Caco-2 (cell line): ENCODE data around the gene RAD23A. TPM values are rescaled to one million over a fixed set of nuclear protein-coding genes. Genes with fewer than 3 reads are reported as not detected.

ENCODE experiments used
- BruUV-seq: library from RNA; stranded (reverse); fragments of 400-500 nt; replicated peaks from 2 replicates; lab custom pipeline; 2021; lab: Mats Ljungman, UMichigan
- CTCF ChIA-PET: fragments of 300-600 bp; sonication (Branson Sonifier 250); formaldehyde crosslinking; loops from one replicate; lab custom pipeline; 2022; ENCODE audit warnings: antibody characterized with exemption; lab: Charles Lee
- POLR2A ChIA-PET: fragments of 300-600 bp; sonication (Branson Sonifier 250); formaldehyde crosslinking; loops from one replicate; lab custom pipeline; 2022; ENCODE audit warnings: antibody characterized with exemption; lab: Charles Lee
- DNase-seq, 2 experiments: peaks; one replicate each; pipeline versions ENCODE4 v3.0.0 to v3.0.0-alpha.2; 2020 to 2022
- H3K27me3 ChIP-seq: replicated peaks from 2 replicates; pipeline ENCODE4 v1.6.0; 2011; ENCODE audit warnings: low read length; ENCODE audit not compliant: control insufficient read depth, insufficient read depth
- H3K36me3 ChIP-seq: 2 replicates; pipeline ENCODE4 v1.5.1; 2011; ENCODE audit warnings: low read length; ENCODE audit not compliant: control insufficient read depth, insufficient read depth
- H3K4me1 ChIP-seq: fragments of 250-450 bp; sonication (Bioruptor Pico); 2 replicates; pipeline ENCODE4 v1.5.1; 2020; ENCODE audit warnings: mild to moderate bottlenecking
- H3K4me3 ChIP-seq: 2 replicates; pipeline ENCODE4 v1.5.1; 2011; ENCODE audit warnings: low read depth, mild to moderate bottlenecking, control low read depth, low read length
- H3K9me3 ChIP-seq: fragments of 250-450 bp; sonication (Bioruptor Pico); 2 replicates; pipeline ENCODE4 v1.5.1; 2020; ENCODE audit warnings: mild to moderate bottlenecking, moderate library complexity
- H3K27ac Mint-ChIP-seq: one replicate; pipeline ENCODE4 v1.8.0; 2022; ENCODE audit warnings: mixed read lengths; ENCODE audit not compliant: unreplicated experiment
- H3K27me3 Mint-ChIP-seq: one replicate; pipeline ENCODE4 v1.8.0; 2022; ENCODE audit warnings: mixed read lengths; ENCODE audit not compliant: insufficient read depth, unreplicated experiment
- H3K36me3 Mint-ChIP-seq: one replicate; pipeline ENCODE4 v1.8.0; 2022; ENCODE audit warnings: mild to moderate bottlenecking, mixed read lengths; ENCODE audit not compliant: insufficient read depth, unreplicated experiment
- H3K4me1 Mint-ChIP-seq: one replicate; pipeline ENCODE4 v1.8.0; 2022; ENCODE audit warnings: low read depth, mixed read lengths; ENCODE audit not compliant: unreplicated experiment
- H3K4me3 Mint-ChIP-seq: one replicate; pipeline ENCODE4 v1.8.0; 2022; ENCODE audit warnings: mild to moderate bottlenecking, moderate library complexity, mixed read lengths; ENCODE audit not compliant: unreplicated experiment
- H3K9me3 Mint-ChIP-seq: one replicate; pipeline ENCODE4 v1.8.0; 2022; ENCODE audit warnings: mixed read lengths; ENCODE audit not compliant: unreplicated experiment
- intact Hi-C: fragments of 100-400 bp; cut with micrococcal nuclease; formaldehyde crosslinking; loops from one replicate; pipeline ENCODE4 v1.10.0; 2022; ENCODE audit not compliant: unreplicated experiment
- total RNA-seq: library from RNA; stranded (reverse); gene quantifications from 2 replicates; pipeline ENCODE4 v1.2.3, GENCODE V29; 2022
- TF ChIP-seq, protein P1 (sequence below), 2 experiments: fragments of 200-600 bp in 1 of 2; IDR thresholded peaks; 1 replicate in 1 of 2; 2 replicates in 1 of 2; pipeline versions ENCODE4 v1.5.1 to v1.8.0; 2011 to 2022; ENCODE audit warnings: antibody characterized with exemption in 1 of 2, control low read depth in 1 of 2, inconsistent platforms in 1 of 2, low read depth in 1 of 2, low read length in 1 of 2, mild to moderate bottlenecking in 1 of 2, moderate library complexity in 1 of 2; ENCODE audit not compliant: insufficient read depth in 1 of 2, severe bottlenecking in 1 of 2, unreplicated experiment in 1 of 2

RAD23A gene
- total RNA-seq, 1 experiment from 2014 or later, result 102 TPM

DNA sequence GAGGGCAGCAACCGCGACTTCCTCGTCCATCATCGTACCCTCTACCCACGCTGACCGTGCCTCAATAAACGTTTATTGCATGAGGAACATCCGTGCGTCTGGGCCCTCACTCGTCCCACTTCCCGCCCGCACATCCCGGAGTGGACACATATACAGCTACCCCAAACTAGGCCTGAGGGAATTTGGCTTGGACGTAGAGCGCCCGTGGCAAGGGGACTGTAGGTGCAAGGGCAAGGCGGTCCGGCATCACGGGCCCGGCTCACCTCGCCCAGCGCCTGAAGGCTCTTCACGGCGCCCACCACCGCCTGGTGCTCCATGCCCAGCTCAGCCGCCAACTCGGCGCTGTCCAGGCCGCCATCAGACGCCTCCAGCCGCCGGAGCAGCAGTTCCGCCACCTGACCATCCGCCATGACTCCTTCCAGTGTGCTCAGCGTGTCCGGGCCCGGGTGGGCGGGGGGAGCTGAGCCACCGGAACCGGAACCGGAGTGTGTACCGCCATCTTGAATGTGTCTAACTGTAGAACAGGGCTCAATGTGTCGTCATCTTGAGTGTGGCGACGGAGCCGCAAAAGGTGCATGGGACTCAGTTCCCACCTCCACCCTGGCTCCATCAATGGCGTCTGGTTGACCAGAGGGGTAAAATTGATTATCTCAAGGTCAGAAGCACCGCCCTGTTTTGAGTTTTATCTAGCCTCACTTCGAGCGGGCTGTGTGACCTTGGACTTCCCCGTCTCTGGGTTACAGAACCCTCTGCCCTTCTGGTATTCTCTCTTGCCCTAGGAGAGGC lies 12.2 kb upstream of the RAD23A start, which contains the start of gene FARSA:
Gene FARSA (minus strand): TSS at position 425 of the 786 bp plus-strand sequence. CDS start 15 bp downstream, at position 410.
- Histone ChIP-seq H3K36me3 (peaks cover 4% of the 10 kb centered on the region), H3K9me3 (no peaks in the 10 kb centered on the region), H3K4me1 (0 out of 2 replicates have a peak, but pooled peaks cover 13% of the 10 kb centered on the region), H3K4me3 (peak within 1 kb of the TSS; percentile 90), H3K27me3 (no peaks in the 10 kb centered on the region)
- ChIA-PET POLR2A (interaction anchor here (0.6 to 1.4 kb wide), 6 partner anchors 12 to 1563 kb away, joined by 3 to 9 read pairs (median 4); partner anchors contain the start of genes GCDH and SYCE2), CTCF (interaction anchor here (0.6 to 1.3 kb wide), 3 partner anchors 32 to 121 kb away, joined by 3 to 4 read pairs (median 4); no protein-coding TSS in a partner anchor)
- TF ChIP-seq, protein P1, sequence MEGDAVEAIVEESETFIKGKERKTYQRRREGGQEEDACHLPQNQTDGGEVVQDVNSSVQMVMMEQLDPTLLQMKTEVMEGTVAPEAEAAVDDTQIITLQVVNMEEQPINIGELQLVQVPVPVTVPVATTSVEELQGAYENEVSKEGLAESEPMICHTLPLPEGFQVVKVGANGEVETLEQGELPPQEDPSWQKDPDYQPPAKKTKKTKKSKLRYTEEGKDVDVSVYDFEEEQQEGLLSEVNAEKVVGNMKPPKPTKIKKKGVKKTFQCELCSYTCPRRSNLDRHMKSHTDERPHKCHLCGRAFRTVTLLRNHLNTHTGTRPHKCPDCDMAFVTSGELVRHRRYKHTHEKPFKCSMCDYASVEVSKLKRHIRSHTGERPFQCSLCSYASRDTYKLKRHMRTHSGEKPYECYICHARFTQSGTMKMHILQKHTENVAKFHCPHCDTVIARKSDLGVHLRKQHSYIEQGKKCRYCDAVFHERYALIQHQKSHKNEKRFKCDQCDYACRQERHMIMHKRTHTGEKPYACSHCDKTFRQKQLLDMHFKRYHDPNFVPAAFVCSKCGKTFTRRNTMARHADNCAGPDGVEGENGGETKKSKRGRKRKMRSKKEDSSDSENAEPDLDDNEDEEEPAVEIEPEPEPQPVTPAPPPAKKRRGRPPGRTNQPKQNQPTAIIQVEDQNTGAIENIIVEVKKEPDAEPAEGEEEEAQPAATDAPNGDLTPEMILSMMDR (IDR thresholded peaks at IDR 0.05; ENCODE audit: insufficient read depth in 1 of 2, low read depth in 1 of 2, low read length in 1 of 2, severe bottlenecking in 1 of 2, unreplicated experiment in 1 of 2), result no peak
- Mint-ChIP-seq H3K9me3 (no peaks in the 10 kb centered on the region), H3K4me3 (peak within 1 kb of the TSS; percentile 98), H3K27ac (peak within 1 kb of the TSS; percentile 91), H3K4me1 (peaks cover 22% of the 10 kb centered on the region), H3K36me3 (peaks cover 50% of the 10 kb centered on the region), H3K27me3 (peaks cover 3% of the 10 kb centered on the region)
- intact Hi-C loops, result no loop called here
- BruUV-seq, result TSS peak; percentile 64
- peak; percentile 87 to 90 for DNase-seq

DNA sequence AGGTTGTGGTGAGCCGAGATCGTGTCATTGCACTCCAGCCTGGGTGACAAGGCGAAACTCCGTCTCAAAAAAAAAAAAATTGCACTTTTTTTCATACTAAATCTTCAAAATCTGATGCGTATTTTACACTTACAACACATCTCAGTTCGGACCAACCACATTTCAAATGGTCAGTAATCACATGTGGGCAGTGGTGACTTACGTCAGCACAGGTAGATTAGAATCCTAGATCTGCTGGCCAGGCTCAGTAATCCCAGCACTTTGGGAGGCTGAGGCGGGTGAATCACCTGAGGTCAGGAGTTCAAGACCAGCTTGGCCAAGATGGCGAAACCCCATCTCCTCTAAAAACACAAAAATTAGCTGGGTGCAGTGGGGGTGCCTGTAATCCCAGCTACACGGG lies 10.6 kb upstream of the RAD23A start:
- intact Hi-C loops, result no loop called here
- H3K9me3 ChIP-seq, result no peaks in the 10 kb centered on the region
- ChIA-PET CTCF (no interaction called here), POLR2A (no interaction called here)
- TF ChIP-seq, protein P1 (IDR thresholded peaks at IDR 0.05; ENCODE audit: insufficient read depth in 1 of 2, low read depth in 1 of 2, low read length in 1 of 2, severe bottlenecking in 1 of 2, unreplicated experiment in 1 of 2), result no peak
- H3K4me1 ChIP-seq, result peaks cover 19% of the 10 kb centered on the region; the same call in 1 of the 2 replicates
- Mint-ChIP-seq H3K36me3 (peaks cover 50% of the 10 kb centered on the region), H3K27me3 (peaks cover 3% of the 10 kb centered on the region), H3K27ac (no peak overlapping the region), H3K4me3 (no peak overlapping the region), H3K9me3 (no peaks in the 10 kb centered on the region), H3K4me1 (peaks cover 22% of the 10 kb centered on the region)
- H3K36me3 ChIP-seq, result peaks cover 6% of the 10 kb centered on the region
- no peak overlapping the region for H3K4me3 ChIP-seq
- no peak for DNase-seq
- no TSS peak for BruUV-seq
- H3K27me3 ChIP-seq, result no peaks in the 10 kb centered on the region

DNA sequence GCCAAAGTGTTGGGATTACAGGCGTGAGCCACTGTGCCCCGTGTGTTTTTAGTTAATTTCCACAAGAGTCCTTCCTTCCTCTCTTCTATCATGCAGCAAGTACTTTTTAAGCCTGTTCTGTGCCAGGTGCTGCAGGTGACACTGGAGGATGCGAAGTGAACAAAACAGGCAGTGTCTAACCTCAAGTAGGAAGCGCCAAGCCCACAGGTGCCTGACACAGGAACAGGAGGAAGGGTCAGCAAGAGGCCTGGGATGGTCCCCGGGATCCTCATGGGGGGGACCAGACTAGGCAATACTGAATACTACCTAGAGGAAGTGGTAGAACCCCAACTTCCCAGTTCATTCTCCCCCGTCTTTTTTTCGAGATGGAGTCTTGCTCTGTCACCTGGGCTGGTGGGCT lies 9.1 kb upstream of the RAD23A start:
- CTCF ChIA-PET, result interaction anchor here (0.6 to 1.5 kb wide), 2 partner anchors 29 to 124 kb away, joined by 4 to 5 read pairs; no protein-coding TSS in a partner anchor
- Mint-ChIP-seq H3K36me3 (peaks cover 61% of the 10 kb centered on the region), H3K27me3 (peaks cover 3% of the 10 kb centered on the region), H3K9me3 (no peaks in the 10 kb centered on the region), H3K4me3 (no peak overlapping the region), H3K27ac (no peak overlapping the region), H3K4me1 (peaks cover 22% of the 10 kb centered on the region)
- Histone ChIP-seq H3K9me3 (no peaks in the 10 kb centered on the region), H3K4me1 (peaks cover 27% of the 10 kb centered on the region; the same call in 1 of the 2 replicates), H3K27me3 (no peaks in the 10 kb centered on the region), H3K36me3 (peaks cover 14% of the 10 kb centered on the region), H3K4me3 (no peak overlapping the region)
- BruUV-seq, result no TSS peak
- no peak for DNase-seq
- TF ChIP-seq, protein P1 (IDR thresholded peaks at IDR 0.05; ENCODE audit: insufficient read depth in 1 of 2, low read depth in 1 of 2, low read length in 1 of 2, severe bottlenecking in 1 of 2, unreplicated experiment in 1 of 2), result no peak
- POLR2A ChIA-PET, result interaction anchor here (0.5 to 1.2 kb wide), 2 partner anchors 10 to 46 kb away, joined by 3 to 14 read pairs; partner anchors contain the start of gene GCDH
- intact Hi-C loops, result no loop called here
